NCI-H526 treated with DMSO at 0.1 percent for 48 hours (cell line): ENCODE results near the gene KRTAP20-1.

ENCODE experiments used
- DNase-seq: peaks from one replicate; lab custom pipeline; 2025; lab: John Stamatoyannopoulos, UW

KRTAP20-1 gene

DNA sequence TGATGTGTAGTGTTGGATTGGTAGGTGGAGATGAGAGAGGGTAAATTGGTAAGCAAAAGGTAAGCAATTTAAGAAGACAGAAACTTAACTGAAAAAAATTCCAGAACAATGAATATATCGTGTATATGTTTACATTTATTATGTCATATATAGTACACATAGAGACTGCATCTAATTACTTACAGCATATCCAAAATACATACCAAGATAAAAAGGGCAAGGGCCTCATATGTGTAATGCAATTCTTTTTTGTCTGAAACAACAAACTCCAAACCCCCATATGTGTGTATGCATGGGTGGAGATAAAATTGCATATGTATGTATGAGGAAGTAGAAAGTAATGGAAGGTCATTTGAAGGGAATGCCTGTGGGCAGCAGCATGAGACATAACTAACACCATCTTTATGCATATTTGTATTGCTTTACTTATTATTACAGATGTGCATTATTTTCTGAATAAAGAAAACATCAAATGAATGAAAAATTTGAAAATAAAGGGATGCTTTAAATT lies 30.7 kb downstream of the KRTAP20-1 start:
- no peak for DNase-seq

DNA sequence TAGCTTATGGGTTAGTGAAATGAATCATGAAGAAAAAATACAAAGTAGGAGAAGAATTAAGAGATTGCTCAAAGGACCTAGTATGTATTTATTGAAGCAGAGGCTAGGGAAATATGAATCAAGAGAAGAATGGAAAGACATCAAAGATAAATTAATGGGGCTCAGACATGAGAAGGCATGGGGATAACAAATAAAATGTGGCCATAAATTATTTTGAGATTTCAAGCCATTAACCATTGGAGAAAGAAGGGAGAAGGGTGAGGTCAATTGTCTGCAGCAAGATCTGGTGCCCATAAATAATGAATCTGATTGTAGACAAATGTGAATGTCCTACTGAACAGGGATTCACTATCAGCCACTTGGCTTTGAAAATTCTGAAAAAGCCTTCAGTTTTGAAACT lies 36.7 kb downstream of the KRTAP20-1 start:
- no peak for DNase-seq
